Measurements from ENCODE around the gene MEST. TPM values are rescaled to one million over a fixed set of nuclear protein-coding genes. Genes with fewer than 3 reads are reported as not detected.

Gene MEST
- total and polyA plus RNA-seq, 2 donors (not counting 1 experiment from before 2014, with no cell fraction given), result 2.5 to 6.6 TPM

- Histone ChIP-seq H3K27me3 (replicated peaks in 1 of 4; ENCODE audit: control extremely low read depth in 1 of 4, control insufficient read depth in 3 of 4, insufficient read depth in 4 of 4, low read length in 3 of 4) (peaks cover 0 to 31% (median 18%) of the 10 kb centered on the region in 4 experiments), H3K27ac (ENCODE audit: low read length in 2 of 2) (no peak overlapping the region), H3K4me3 (ENCODE audit: control extremely low read depth in 1 of 5, extremely low read depth in 1 of 5, insufficient read depth in 1 of 5, low read depth in 2 of 5, low read length in 4 of 5) (peak overlapping the region in 4 of 5 experiments; percentile 52 to 73 (median 66)), H3K9me3 (ENCODE audit: control extremely low read depth in 1 of 3, control insufficient read depth in 2 of 3, insufficient read depth in 1 of 3, low read length in 2 of 3) (peaks cover 0 to 7% (median 0%) of the 10 kb centered on the region in 3 donors), H3K4me2 (replicated peaks; ENCODE audit: low read depth, low read length, poor library complexity, severe bottlenecking) (peak overlapping the region; percentile 93), H3K4me1 (ENCODE audit: control insufficient read depth in 2 of 2, insufficient read depth in 2 of 2, low read length in 2 of 2) (peaks cover 26 to 29% of the 10 kb centered on the region in 2 donors), H3K36me3 (replicated peaks in 1 of 2; ENCODE audit: control extremely low read depth in 1 of 2, control insufficient read depth in 1 of 2, extremely low read depth in 1 of 2, insufficient read depth in 2 of 2, low read length in 1 of 2) (no peaks in the 10 kb centered on the region), H2AFZ (ENCODE audit: insufficient read depth, low read depth, low read length, poor library complexity, severe bottlenecking) (peak overlapping the region; percentile 88), H3K79me2 (ENCODE audit: control insufficient read depth, insufficient read depth, low read length) (no peaks in the 10 kb centered on the region), H4K20me1 (ENCODE audit: control insufficient read depth, insufficient read depth, low read length, poor library complexity, severe bottlenecking) (no peaks in the 10 kb centered on the region), H3K9ac (ENCODE audit: low read length) (peak overlapping the region; percentile 68)
- no peak for ATAC-seq (ENCODE audit: low read depth)
- TF ChIP-seq CTCF (IDR thresholded peaks at IDR 0.05), result no peak
- TF ChIP-seq EZH2 (IDR thresholded peaks at IDR 0.05; ENCODE audit: borderline replicate concordance, insufficient read depth, low read depth, low read length, poor library complexity, severe bottlenecking), result no peak
- DNase-seq, result no peak
- ChIA-PET CTCF (interaction anchor here (1.0 to 1.9 kb wide), 3 partner anchors 13 to 343 kb away, joined by 3 to 9 read pairs (median 5); no protein-coding TSS in a partner anchor), POLR2A (no interaction called here)
- intact Hi-C loops (cut with micrococcal nuclease), result loop anchor here (1.0 to 5.0 kb wide), 4 partner anchors 46 to 415 kb away; partner anchors contain the start of genes CEP41 and COPG2
- no peak overlapping the region for H3K27ac Mint-ChIP-seq
- H3K9me3 Mint-ChIP-seq (ENCODE audit: insufficient read depth), result no peaks in the 10 kb centered on the region
- peaks cover 30% of the 10 kb centered on the region for H3K4me1 Mint-ChIP-seq
- peaks cover 48% of the 10 kb centered on the region for H3K27me3 Mint-ChIP-seq
- H3K4me3 Mint-ChIP-seq, result peak overlapping the region; percentile 93
- WGBS (ENCODE audit: insufficient coverage), result 4% methylated on average over 4 of the region's 6 CpGs
Observed at GRCh38 chr7:130486954-130487436, 4.9 kb upstream of the MEST start.

- Histone ChIP-seq H3K27ac (ENCODE audit: low read length in 2 of 2) (no peak overlapping the region), H2AFZ (ENCODE audit: insufficient read depth, low read depth, low read length, poor library complexity, severe bottlenecking) (no peak overlapping the region), H3K9me3 (ENCODE audit: control extremely low read depth in 1 of 3, control insufficient read depth in 2 of 3, insufficient read depth in 1 of 3, low read length in 2 of 3) (peaks cover 0 to 18% (median 0%) of the 10 kb centered on the region in 3 donors), H4K20me1 (ENCODE audit: control insufficient read depth, insufficient read depth, low read length, poor library complexity, severe bottlenecking) (no peaks in the 10 kb centered on the region), H3K27me3 (replicated peaks in 1 of 4; ENCODE audit: control extremely low read depth in 1 of 4, control insufficient read depth in 3 of 4, insufficient read depth in 4 of 4, low read length in 3 of 4) (peaks cover 0 to 37% (median 21%) of the 10 kb centered on the region in 4 experiments), H3K4me1 (ENCODE audit: control insufficient read depth in 2 of 2, insufficient read depth in 2 of 2, low read length in 2 of 2) (peaks cover 38 to 40% of the 10 kb centered on the region in 2 donors), H3K9ac (ENCODE audit: low read length) (no peak overlapping the region), H3K79me2 (ENCODE audit: control insufficient read depth, insufficient read depth, low read length) (no peaks in the 10 kb centered on the region), H3K36me3 (replicated peaks in 1 of 2; ENCODE audit: control extremely low read depth in 1 of 2, control insufficient read depth in 1 of 2, extremely low read depth in 1 of 2, insufficient read depth in 2 of 2, low read length in 1 of 2) (no peaks in the 10 kb centered on the region), H3K4me3 (ENCODE audit: control extremely low read depth in 1 of 5, extremely low read depth in 1 of 5, insufficient read depth in 1 of 5, low read depth in 2 of 5, low read length in 4 of 5) (no peak overlapping the region), H3K4me2 (replicated peaks; ENCODE audit: low read depth, low read length, poor library complexity, severe bottlenecking) (no peak overlapping the region)
- no CpG with 5 or more reads among the region's 7 CpGs for WGBS (ENCODE audit: insufficient coverage)
- CTCF ChIA-PET, result interaction anchor here (1.6 kb wide), 1 partner anchor 270 kb away, joined by 8 read pairs; no protein-coding TSS in a partner anchor
- Mint-ChIP-seq H3K4me3 (no peak overlapping the region), H3K27me3 (peaks cover 47% of the 10 kb centered on the region), H3K4me1 (peaks cover 39% of the 10 kb centered on the region), H3K27ac (no peak overlapping the region), H3K9me3 (ENCODE audit: insufficient read depth) (no peaks in the 10 kb centered on the region)
- intact Hi-C loops (cut with micrococcal nuclease), result loop anchor here (5.0 kb wide), 2 partner anchors 179 to 249 kb away; partner anchors contain the start of gene COPG2
- POLR2A ChIA-PET, result no interaction called here
- TF ChIP-seq CTCF (IDR thresholded peaks at IDR 0.05) (no peak), EZH2 (IDR thresholded peaks at IDR 0.05; ENCODE audit: borderline replicate concordance, insufficient read depth, low read depth, low read length, poor library complexity, severe bottlenecking) (no peak)
- no peak for ATAC-seq (ENCODE audit: low read depth)
- DNase-seq, result no peak
Observed at GRCh38 chr7:130488392-130489139, 3.3 kb upstream of the MEST start.

All from B cell (primary cell).